ENCODE results near the gene AGXT2. TPM values are rescaled to one million over a fixed set of nuclear protein-coding genes. Genes with fewer than 3 reads are reported as not detected.

AGXT2 gene
- total RNA-seq, 6 donors from 2014 or later = not detected

DNA sequence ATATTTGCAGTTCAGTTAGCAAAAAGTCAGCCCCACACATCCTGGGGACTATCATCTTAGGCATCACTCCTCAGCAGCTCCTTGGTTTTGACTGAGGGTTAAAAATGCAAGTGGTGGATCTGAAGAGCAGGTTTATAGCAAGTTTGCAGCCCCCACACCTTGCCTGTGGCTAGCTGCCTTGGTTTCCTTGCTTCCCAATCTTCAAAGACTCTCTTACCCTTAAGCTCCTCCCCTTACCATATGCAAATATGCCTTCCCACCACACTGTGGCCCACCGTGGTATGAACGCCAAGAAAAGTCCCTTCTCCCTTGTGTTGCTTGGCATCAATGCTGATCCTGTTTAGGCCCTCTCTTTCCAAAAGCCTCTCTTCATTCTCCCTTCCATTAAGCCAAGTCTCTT lies 45.0 kb upstream of the AGXT2 start:
- Histone ChIP-seq H3K36me3 (no peaks in the 10 kb centered on the region), H3K27ac (no peak overlapping the region), H3K4me3 (no peak overlapping the region), H3K4me1 (no peaks in the 10 kb centered on the region), H3K27me3 (no peaks in the 10 kb centered on the region), H3K9me3 (no peaks in the 10 kb centered on the region)
- ATAC-seq (ENCODE audit: low FRiP score in 2 of 2) (no peak), DNase-seq (no peak)
- 74 to 75% methylated on average over 2 of the region's 2 CpGs for WGBS, 2 donors
- no peak for TF ChIP-seq POLR2AphosphoS5 (IDR thresholded peaks at IDR 0.05)
- no peak for TF ChIP-seq POLR2A (IDR thresholded peaks at IDR 0.05)
- TF ChIP-seq EP300 (IDR thresholded peaks at IDR 0.05) = no peak
- TF ChIP-seq, protein P1, sequence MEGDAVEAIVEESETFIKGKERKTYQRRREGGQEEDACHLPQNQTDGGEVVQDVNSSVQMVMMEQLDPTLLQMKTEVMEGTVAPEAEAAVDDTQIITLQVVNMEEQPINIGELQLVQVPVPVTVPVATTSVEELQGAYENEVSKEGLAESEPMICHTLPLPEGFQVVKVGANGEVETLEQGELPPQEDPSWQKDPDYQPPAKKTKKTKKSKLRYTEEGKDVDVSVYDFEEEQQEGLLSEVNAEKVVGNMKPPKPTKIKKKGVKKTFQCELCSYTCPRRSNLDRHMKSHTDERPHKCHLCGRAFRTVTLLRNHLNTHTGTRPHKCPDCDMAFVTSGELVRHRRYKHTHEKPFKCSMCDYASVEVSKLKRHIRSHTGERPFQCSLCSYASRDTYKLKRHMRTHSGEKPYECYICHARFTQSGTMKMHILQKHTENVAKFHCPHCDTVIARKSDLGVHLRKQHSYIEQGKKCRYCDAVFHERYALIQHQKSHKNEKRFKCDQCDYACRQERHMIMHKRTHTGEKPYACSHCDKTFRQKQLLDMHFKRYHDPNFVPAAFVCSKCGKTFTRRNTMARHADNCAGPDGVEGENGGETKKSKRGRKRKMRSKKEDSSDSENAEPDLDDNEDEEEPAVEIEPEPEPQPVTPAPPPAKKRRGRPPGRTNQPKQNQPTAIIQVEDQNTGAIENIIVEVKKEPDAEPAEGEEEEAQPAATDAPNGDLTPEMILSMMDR (IDR thresholded peaks at IDR 0.05) = no peak

DNA sequence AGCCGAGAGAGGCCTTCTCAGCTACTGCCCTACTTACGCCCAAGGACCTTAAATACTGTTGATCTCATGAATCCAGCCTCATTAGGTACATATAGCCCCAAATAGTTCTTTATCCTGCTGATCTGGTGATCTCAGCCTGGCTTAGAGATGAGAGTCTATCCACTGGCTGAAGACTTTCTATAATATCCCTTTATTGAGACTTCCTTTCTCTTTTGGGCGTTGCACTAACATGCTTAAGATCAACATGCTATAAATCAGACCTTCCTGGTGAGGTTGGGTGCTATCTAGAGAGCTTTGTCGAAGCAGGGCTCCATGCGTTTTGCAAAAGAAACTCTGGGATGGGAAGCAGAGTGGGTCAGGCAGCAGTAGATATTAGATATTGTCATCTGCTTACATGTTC lies 44.0 kb upstream of the AGXT2 start:
- ATAC-seq (ENCODE audit: low FRiP score in 2 of 2) = no peak

DNA sequence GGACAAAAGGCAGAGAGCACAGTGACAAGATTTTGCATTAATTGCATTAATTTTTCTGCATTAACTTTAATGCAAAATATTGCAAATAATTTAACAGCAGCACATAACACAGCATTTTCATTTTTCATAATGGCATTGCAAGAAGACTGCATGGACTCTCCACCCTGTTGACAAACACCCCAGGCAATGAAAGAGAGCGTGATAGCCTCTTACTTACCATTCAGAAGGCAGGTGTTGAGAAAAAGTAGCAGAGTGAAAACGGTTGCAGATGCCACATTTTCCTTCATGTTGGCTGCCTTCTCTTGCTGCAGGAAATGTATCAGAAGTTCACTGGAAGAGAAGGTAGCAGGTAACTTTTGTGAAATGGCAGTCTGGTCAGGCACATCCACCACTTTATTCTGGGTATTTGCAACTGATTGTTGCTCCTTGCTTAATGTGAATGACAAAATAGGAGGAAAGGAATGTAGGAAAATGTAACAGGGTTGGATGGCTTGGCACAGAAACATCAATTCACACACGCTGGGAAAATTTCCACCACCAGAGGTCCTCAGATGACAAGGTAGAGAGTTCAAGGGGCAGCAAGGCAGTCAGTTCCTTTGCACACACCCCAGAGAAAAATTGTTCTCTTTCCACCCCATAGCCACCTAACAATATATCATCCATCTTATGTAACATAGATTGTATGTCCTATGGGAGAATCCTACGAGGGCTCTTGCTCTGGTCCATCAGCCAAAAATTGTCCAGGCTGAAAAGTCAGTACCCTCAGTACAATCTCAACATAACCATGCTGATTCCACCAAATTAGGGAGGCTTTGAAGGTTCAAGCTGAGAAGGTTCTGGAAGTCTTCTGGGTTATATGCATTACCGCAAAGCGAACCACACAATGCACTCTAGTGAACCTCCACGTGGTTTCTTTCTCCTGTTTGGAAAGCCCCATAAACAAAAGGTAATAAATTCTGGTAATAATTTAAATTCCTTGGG lies 41.9 kb upstream of the AGXT2 start:
- no peaks in the 10 kb centered on the region for H3K27me3 ChIP-seq

More for the DNA sequence above, 44.0 kb upstream of the AGXT2 start:
- no peaks in the 10 kb centered on the region for H3K9me3 ChIP-seq
- H3K36me3 ChIP-seq = no peaks in the 10 kb centered on the region
- no peaks in the 10 kb centered on the region for H3K4me1 ChIP-seq
- H3K27me3 ChIP-seq = no peaks in the 10 kb centered on the region
- H3K4me3 ChIP-seq = no peak overlapping the region
- TF ChIP-seq POLR2AphosphoS5 (IDR thresholded peaks at IDR 0.05) = no peak
- TF ChIP-seq EP300 (IDR thresholded peaks at IDR 0.05) = no peak
- TF ChIP-seq, protein P1 (IDR thresholded peaks at IDR 0.05) = no peak
- no peak for TF ChIP-seq POLR2A (IDR thresholded peaks at IDR 0.05)
- no peak overlapping the region for H3K27ac ChIP-seq
- 62 to 76% methylated on average over 5 of the region's 5 CpGs for WGBS, 2 donors
- no peak for DNase-seq

DNA sequence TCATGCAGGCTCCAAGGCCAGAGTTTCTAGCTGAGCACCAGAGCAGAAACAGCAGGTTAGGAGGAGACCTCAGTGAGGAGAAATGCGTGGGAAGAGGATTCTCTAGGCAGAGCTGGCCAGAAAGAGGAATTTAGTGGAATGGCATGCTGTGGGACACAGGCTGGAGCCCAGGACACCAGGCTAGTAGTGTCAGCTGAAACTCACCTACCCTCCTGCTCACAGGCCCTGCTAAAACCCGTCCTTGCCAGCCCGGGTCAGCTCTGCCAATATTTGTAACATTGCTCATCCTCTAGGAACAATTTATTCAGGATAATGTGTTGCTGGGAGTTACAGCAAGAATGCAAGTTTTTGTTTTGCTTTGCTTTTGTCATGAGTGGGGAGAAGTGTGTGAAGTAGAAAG lies 40.2 kb upstream of the AGXT2 start:
- Histone ChIP-seq H3K4me1 (no peaks in the 10 kb centered on the region), H3K27me3 (no peaks in the 10 kb centered on the region), H3K9me3 (no peaks in the 10 kb centered on the region), H3K4me3 (no peak overlapping the region), H3K36me3 (no peaks in the 10 kb centered on the region), H3K27ac (no peak overlapping the region)
- ATAC-seq (ENCODE audit: low FRiP score in 2 of 2) (no peak), DNase-seq (no peak)
- 72 to 88% methylated on average over 3 of the region's 3 CpGs for WGBS, 2 donors
- TF ChIP-seq EP300 (IDR thresholded peaks at IDR 0.05) = no peak
- TF ChIP-seq POLR2AphosphoS5 (IDR thresholded peaks at IDR 0.05) = no peak
- TF ChIP-seq, protein P1 (IDR thresholded peaks at IDR 0.05) = no peak
- no peak for TF ChIP-seq POLR2A (IDR thresholded peaks at IDR 0.05)

More for the DNA sequence above, 41.9 kb upstream of the AGXT2 start:
- Histone ChIP-seq H3K4me1 (no peaks in the 10 kb centered on the region), H3K4me3 (no peak overlapping the region), H3K9me3 (no peaks in the 10 kb centered on the region), H3K36me3 (no peaks in the 10 kb centered on the region), H3K27ac (no peak overlapping the region)
- 60 to 69% methylated on average over 7 of the region's 7 CpGs for WGBS, 2 donors
- ATAC-seq (ENCODE audit: low FRiP score in 2 of 2) (peak in 1 of 2 donors; percentile 59), DNase-seq (peak in 1 of 2 donors; percentile 30)
- TF ChIP-seq, protein P1 (IDR thresholded peaks at IDR 0.05) = peak in 5 of 6 experiments; percentile 58 to 78 (median 69)
- TF ChIP-seq POLR2AphosphoS5 (IDR thresholded peaks at IDR 0.05) = no peak
